Measurements from ENCODE around the gene SLC35D2.
"Not testable (repeated sequence)": the region's sequence is repeated elsewhere in the genome, so short reads cannot be mapped to it uniquely, and the experiment has no call there.

Gene SLC35D2

GRCh38 chr9:96306958-96307357, 76.6 kb downstream of the SLC35D2 start:
- not testable (repeated sequence) for DNase-seq

DNA sequence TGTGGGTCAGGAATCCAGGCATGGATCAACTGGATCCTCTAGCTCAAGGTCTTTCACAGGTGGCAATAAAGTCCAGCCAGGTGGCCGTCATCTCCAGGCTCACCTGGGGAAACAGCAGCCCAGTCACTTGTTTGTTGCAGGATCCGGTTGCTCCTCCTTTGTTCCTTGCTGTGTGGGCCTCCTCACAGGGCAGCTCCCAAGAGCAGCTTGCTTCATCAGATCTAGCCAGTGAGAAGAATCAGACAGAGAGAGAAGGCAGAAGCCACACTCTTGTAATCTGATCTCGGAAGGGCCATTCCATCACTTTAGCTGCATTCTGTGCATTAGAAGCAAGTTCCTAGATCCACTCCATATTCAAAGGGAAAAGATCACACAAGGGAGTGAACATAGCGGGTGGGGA, 78.3 kb downstream of the SLC35D2 start:
- DNase-seq = no peak

DNA sequence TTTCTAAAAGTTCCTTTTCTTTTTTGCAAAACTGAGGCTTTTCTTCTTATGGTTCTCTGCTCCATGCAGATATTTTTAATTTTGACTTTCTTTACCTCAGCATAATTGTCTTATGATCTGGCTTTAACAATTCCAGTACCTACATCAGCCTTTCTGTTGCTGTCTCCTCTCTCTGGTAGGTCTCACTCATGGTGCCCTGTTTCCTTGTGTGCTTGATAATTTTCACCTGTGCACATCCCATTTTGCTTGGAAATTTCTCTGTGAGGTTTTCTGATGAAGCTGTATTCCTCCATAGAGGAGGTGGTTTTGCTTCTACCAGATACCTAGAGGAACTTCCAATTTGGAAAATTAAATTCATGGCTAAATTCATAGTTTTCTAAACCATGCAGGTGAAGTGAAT, 79.3 kb downstream of the SLC35D2 start:
- no peak for DNase-seq

- no peak for DNase-seq
These were observed 81.5 kb downstream of the SLC35D2 start, which contains the start of gene HSD17B3 for GRCh38 chr9:96302021-96302420. TSS of gene HSD17B3 (minus strand) at chr9:96302176. CDS start at chr9:96302104, 72 bp downstream.

DNA sequence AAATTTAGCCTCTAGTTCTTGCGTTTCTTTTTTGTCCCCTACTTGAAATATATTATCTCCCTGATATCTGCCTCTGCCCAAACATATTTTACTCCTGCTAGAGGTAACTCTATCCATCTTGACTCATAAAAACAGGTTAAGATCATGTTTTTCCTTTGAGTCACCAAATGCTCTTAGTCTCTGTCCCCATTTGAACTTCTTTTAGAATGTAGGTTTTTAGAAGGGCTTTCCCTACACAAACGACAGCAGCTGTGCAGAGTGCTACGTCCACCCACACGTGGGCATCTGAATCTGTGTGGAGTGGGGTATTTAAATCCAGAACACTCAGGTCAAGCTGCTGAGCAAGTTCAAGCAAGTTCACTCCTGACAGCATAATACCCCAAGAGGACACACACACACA, 83.7 kb downstream of the SLC35D2 start:
- no peak for DNase-seq

DNA sequence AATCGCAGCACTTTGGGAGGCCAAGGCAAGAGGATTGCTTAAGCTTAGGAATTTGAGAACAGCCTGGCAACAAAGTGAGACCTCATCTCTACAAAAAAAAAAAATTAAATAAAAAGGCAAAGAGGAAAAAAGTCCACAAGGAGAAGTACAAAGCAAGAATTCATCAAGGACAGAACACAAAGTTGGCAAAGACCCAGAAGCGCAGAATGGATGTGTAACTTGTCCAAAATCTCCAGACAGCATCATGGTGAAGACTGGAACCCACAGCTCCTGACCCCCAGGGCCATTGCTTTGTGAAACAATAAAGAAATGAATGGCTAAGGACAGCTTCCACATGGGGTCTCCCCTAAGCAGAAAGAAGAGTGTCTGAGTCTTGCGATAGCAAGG, 89.4 kb downstream of the SLC35D2 start:
- DNase-seq = no peak

GRCh38 chr9:96293498-96294158, 89.9 kb downstream of the SLC35D2 start:
- no peak for DNase-seq

DNA sequence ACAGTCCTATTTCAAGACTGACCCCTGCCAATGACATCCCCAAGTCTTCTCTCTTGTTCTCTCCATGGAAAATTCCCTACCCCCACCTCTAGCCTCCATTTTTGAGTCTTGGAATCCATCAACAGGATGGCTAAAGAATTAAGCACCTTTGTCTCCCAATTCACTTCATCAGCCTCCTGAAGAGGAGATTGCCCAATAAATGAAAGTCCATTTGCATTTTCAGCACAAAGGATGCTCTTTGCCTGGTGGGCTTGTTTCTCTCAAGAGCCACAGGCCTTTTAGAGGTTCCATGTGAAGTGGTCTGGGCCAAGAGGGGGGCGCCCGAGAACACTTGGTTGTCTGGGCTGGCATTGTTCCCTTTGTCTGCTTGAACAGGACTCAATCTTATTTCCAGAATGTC, 94.1 kb downstream of the SLC35D2 start:
- no peak for DNase-seq

DNA sequence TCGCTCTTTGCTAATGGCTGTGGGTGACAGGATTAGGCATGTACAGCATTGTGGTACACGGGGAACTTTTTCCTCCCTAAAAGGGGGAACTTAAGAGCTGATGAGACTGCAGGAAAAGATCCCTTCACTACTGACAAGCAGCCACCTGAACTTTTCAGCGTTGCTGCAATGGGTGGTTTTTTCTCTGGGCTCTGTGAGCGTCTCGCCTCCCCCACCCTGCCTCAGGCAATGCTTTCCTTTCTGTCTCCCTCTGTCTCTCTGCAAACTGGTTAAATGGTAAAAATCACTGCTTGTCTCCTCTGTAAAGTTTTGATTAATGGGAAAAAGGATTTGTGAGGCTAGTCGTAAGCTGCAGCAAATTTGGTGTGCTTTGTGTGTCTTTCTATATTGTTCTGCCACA, 101.9 kb downstream of the SLC35D2 start:
- no peak for DNase-seq

GRCh38 chr9:96279932-96280331, 103.6 kb downstream of the SLC35D2 start:
- no peak for DNase-seq

GRCh38 chr9:96274939-96275338, 108.6 kb downstream of the SLC35D2 start:
- no peak for DNase-seq

Measured in inflammatory macrophage (primary cell).